ENCODE measurements around the gene VSTM4. TPM values are rescaled to one million over a fixed set of nuclear protein-coding genes. Genes with fewer than 3 reads are reported as not detected.

Gene VSTM4
- total RNA-seq, 2 experiments from 2014 or later, result not detected

- peaks cover 33% of the 10 kb centered on the region for H3K4me1 ChIP-seq (ENCODE audit: insufficient read depth, low read length, poor library complexity, severe bottlenecking)
- ChIA-PET CTCF (ENCODE audit: unreplicated experiment) (no interaction called here), POLR2A (interaction anchor here (1.0 kb wide), 1 partner anchor 34 kb away, joined by 5 read pairs; no protein-coding TSS in a partner anchor)
- no peak for DNase-seq (ENCODE audit: low spot score)
- no peak overlapping the region for H3K27ac ChIP-seq (ENCODE audit: low read depth, low read length, poor library complexity, severe bottlenecking)
- no TSS peak for BruUV-seq (replicated peaks)
- H3K36me3 ChIP-seq (ENCODE audit: insufficient read depth, low read length), result no peaks in the 10 kb centered on the region
- intact Hi-C loops (cut with micrococcal nuclease; ENCODE audit: unreplicated experiment), result no loop called here
- H3K79me2 ChIP-seq (ENCODE audit: insufficient read depth, low read depth, low read length), result no peaks in the 10 kb centered on the region
- no peak overlapping the region for H2AFZ ChIP-seq (ENCODE audit: low read length)
- H3K9me3 ChIP-seq (ENCODE audit: low read length), result peaks cover 6% of the 10 kb centered on the region; the same call in 1 of the 2 replicates
- no peaks in the 10 kb centered on the region for H3K9me2 ChIP-seq (ENCODE audit: insufficient read depth, low read length)
- H3K4me3 ChIP-seq (ENCODE audit: low read depth, low read length, poor library complexity, severe bottlenecking), result no peak overlapping the region
- no peak for TF ChIP-seq CTCF (conservative IDR thresholded peaks at IDR 0.05; ENCODE audit: low read length)
- TF ChIP-seq EZH2phosphoT487 (IDR thresholded peaks at IDR 0.05; ENCODE audit: borderline replicate concordance, low read depth, low read length), result no peak
- H4K20me1 ChIP-seq (ENCODE audit: insufficient read depth, low read length), result no peaks in the 10 kb centered on the region
- no peak overlapping the region for H3K4me2 ChIP-seq (ENCODE audit: low read length)
Observed at GRCh38 chr10:49047128-49047639, 68.1 kb downstream of the VSTM4 start.

- DNase-seq (ENCODE audit: low spot score), result no peak
- no peaks in the 10 kb centered on the region for H3K36me3 ChIP-seq (ENCODE audit: insufficient read depth, low read length)
- no peak overlapping the region for H3K27ac ChIP-seq (ENCODE audit: low read depth, low read length, poor library complexity, severe bottlenecking)
- no peak overlapping the region for H3K4me2 ChIP-seq (ENCODE audit: low read length)
- TF ChIP-seq EZH2phosphoT487 (IDR thresholded peaks at IDR 0.05; ENCODE audit: borderline replicate concordance, low read depth, low read length) (no peak), CTCF (conservative IDR thresholded peaks at IDR 0.05; ENCODE audit: low read length) (no peak)
- no TSS peak for BruUV-seq (replicated peaks)
- ChIA-PET POLR2A (interaction anchor here (0.7 kb wide), 1 partner anchor 17 kb away, joined by 4 read pairs; no protein-coding TSS in a partner anchor), CTCF (ENCODE audit: unreplicated experiment) (no interaction called here)
- H3K4me3 ChIP-seq (ENCODE audit: low read depth, low read length, poor library complexity, severe bottlenecking), result no peak overlapping the region
- no peaks in the 10 kb centered on the region for H4K20me1 ChIP-seq (ENCODE audit: insufficient read depth, low read length)
- H3K4me1 ChIP-seq (ENCODE audit: insufficient read depth, low read length, poor library complexity, severe bottlenecking), result peaks cover 9% of the 10 kb centered on the region
- intact Hi-C loops (cut with micrococcal nuclease; ENCODE audit: unreplicated experiment), result no loop called here
- no peak overlapping the region for H2AFZ ChIP-seq (ENCODE audit: low read length)
- H3K79me2 ChIP-seq (ENCODE audit: insufficient read depth, low read depth, low read length), result no peaks in the 10 kb centered on the region
- no peaks in the 10 kb centered on the region for H3K9me2 ChIP-seq (ENCODE audit: insufficient read depth, low read length)
- H3K9me3 ChIP-seq (ENCODE audit: low read length), result peaks cover 6% of the 10 kb centered on the region; the same call in 1 of the 2 replicates
Observed at GRCh38 chr10:49044293-49045193, 70.8 kb downstream of the VSTM4 start.

- Histone ChIP-seq H3K27ac (ENCODE audit: low read depth, low read length, poor library complexity, severe bottlenecking) (no peak overlapping the region), H2AFZ (ENCODE audit: low read length) (no peak overlapping the region), H3K36me3 (ENCODE audit: insufficient read depth, low read length) (no peaks in the 10 kb centered on the region), H3K9me3 (ENCODE audit: low read length) (no peaks in the 10 kb centered on the region), H3K4me2 (ENCODE audit: low read length) (no peak overlapping the region), H3K4me1 (ENCODE audit: insufficient read depth, low read length, poor library complexity, severe bottlenecking) (no peaks in the 10 kb centered on the region), H3K4me3 (ENCODE audit: low read depth, low read length, poor library complexity, severe bottlenecking) (no peak overlapping the region), H4K20me1 (ENCODE audit: insufficient read depth, low read length) (no peaks in the 10 kb centered on the region), H3K9me2 (ENCODE audit: insufficient read depth, low read length) (no peaks in the 10 kb centered on the region), H3K79me2 (ENCODE audit: insufficient read depth, low read depth, low read length) (no peaks in the 10 kb centered on the region)
- DNase-seq (ENCODE audit: low spot score), result no peak
- ChIA-PET POLR2A (interaction anchor here (1.6 to 1.8 kb wide), 2 partner anchors 12 to 31 kb away, joined by 5 to 8 read pairs; no protein-coding TSS in a partner anchor), CTCF (ENCODE audit: unreplicated experiment) (no interaction called here)
- TF ChIP-seq CTCF (conservative IDR thresholded peaks at IDR 0.05; ENCODE audit: low read length) (no peak), EZH2phosphoT487 (IDR thresholded peaks at IDR 0.05; ENCODE audit: borderline replicate concordance, low read depth, low read length) (no peak)
- BruUV-seq (replicated peaks), result no TSS peak
- intact Hi-C loops (cut with micrococcal nuclease; ENCODE audit: unreplicated experiment), result no loop called here
Observed at GRCh38 chr10:49040601-49041000, 74.7 kb downstream of the VSTM4 start.
